GM18498 (cell line): ENCODE results near the gene DUSP16.
"Not testable (repeated sequence)": the region's sequence is repeated elsewhere in the genome, so short reads cannot be mapped to it uniquely, and the experiment has no call there.

ENCODE experiments used
- ATAC-seq: cut with Tn5 transposase; IDR thresholded peaks from one replicate; pipeline ENCODE4 v1.9.1; 2021; ENCODE audit warnings: mild to moderate bottlenecking, moderate library complexity; ENCODE audit not compliant: unreplicated experiment

The DUSP16 gene

GRCh38 chr12:12473223-12473622 is 89.4 kb downstream of the DUSP16 start:
- ATAC-seq: no peak

GRCh38 chr12:12471982-12472961 is 90.4 kb downstream of the DUSP16 start:
- ATAC-seq: not testable (repeated sequence)

- ATAC-seq: no peak
These were observed 91.8 kb downstream of the DUSP16 start for GRCh38 chr12:12470751-12471306.

GRCh38 chr12:12469386-12469785 is 93.3 kb downstream of the DUSP16 start:
- no peak for ATAC-seq

DNA sequence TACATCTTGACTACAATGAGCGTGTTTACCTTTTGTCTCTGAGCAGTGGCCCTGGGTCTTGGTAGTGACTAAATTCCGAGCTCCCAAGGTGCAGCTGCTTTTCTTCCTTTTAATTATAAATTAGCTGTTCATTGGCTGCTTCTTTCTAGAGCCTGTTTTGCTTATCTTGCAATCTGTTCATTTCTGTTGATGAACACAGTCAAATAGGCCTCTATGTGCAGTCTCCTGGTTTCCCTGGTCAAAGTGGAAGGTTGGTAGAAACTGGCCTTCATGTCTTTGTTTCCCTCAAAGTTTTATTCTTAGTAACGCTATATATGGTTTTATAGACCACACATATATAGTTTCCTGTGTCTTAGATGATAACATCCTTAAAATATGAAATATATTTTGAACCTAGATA is 94.1 kb downstream of the DUSP16 start:
- no peak for ATAC-seq

- ATAC-seq: no peak
These were observed 94.9 kb downstream of the DUSP16 start for GRCh38 chr12:12467688-12468261.

GRCh38 chr12:12467264-12467663 is 95.4 kb downstream of the DUSP16 start:
- no peak for ATAC-seq

- no peak for ATAC-seq
These were observed 96.5 kb downstream of the DUSP16 start for GRCh38 chr12:12466157-12466556.

DNA sequence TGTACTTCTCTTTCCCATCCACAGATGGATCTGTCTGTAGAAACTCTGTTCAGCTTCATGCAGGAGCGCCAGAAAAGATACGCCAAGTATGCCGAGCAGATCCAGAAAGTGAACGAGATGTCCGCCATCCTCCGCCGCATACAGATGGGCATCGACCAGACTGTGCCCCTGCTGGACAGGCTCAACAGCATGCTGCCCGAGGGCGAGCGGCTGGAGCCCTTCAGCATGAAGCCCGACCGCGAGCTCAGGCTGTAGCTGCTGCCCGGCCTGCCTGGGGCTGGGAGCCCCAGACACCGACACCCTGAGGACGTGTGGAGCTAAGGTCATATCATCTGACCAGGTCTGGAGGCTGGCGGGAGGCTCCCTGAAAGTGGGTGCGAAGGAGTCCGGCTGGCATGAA is 97.1 kb downstream of the DUSP16 start:
- ATAC-seq: no peak

GRCh38 chr12:12461923-12462315 is 100.7 kb downstream of the DUSP16 start:
- no peak for ATAC-seq

DNA sequence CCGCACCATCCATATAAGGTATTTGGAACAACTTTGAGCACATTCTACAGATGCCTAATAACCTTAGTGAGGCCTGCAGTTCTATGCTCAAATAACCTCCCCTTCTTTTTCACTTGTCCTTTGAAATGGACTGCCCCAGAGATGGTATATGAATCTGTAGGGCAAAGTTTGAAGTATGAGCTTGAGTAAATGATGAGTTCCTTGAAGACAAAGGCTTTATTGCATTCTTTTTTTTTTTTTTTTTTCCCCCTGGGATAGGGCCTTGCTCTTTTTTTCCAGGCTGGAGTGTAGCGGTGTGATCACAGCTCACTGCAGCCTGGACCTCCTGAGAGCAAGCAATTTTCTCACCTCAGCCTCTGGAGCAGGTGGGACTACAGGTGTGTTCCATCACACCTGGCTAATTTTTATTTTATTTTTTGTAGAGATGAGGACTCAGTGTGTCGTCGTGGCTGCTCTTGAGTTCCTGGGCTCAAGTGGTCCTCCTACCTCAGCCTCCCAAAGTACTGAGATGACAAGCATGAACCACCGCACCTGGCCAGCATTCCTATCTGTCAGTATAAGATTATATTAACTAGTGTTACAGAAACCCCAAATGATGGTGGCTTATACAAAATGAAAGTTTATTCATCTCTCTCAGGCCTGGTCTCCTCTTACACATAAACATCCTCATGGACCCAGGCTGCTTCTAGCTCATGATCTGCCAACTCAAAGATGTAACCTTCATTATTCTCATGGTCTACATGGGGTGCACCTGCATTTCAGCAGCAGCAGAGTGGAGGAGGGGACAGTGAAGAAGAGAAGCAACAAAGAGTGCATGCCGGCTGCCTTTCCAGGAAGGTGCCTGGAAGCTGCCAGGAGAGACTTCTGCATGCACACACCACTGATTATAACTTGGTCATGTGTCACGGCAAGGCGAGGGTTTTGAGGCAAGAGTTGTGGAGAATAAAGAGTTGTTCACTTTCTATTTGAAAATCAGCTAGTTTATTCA is 101.4 kb downstream of the DUSP16 start:
- no peak for ATAC-seq

DNA sequence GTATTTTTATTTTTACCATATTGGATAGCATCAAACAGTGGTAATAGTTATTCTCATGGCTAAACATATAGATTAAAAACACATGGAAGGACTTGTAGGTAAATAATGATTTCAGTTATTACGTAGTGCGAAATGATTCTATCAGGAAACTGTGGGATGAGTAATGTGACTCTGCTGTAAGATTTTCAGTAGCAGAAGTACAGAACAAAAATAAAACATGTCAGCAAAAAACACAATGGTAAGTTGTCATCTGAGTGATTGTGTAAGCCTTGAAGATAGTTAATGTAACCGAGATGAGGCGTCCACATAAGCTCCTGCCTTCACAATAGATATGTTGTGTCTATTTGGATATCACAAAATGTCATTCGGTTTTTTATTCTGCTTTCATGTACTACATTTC is 106.0 kb downstream of the DUSP16 start:
- ATAC-seq: no peak

- no peak for ATAC-seq
These were observed 108.3 kb downstream of the DUSP16 start for GRCh38 chr12:12454315-12454714.

- no peak for ATAC-seq
These were observed 109.0 kb downstream of the DUSP16 start for GRCh38 chr12:12453635-12454034.

DNA sequence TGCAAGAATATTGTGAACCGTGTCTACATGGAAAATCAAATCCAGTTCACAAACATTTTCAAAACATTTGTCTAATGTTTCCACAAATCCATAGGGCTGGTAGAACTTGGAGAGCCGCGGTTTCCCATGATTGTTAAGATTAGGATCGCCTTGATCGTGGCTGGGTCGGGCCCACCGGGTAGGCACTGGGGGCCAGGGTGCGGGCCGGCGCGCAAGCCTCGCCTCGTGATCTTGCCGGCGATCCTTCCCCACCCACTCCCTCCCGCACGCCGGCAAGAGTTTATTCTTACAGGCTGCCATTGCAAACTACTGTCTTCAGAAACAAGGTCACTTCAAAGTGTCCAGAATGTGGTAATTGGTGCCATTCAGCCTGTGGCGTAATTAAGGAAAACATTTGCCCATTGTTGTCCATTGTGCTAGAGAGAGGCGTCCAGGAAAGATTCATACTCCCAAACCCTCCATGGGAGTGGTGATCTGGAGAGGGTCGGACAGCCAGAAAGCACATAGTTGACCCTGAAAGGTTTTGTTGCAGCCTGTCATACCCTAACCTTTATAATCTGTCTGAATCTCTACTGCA is 110.2 kb downstream of the DUSP16 start:
- no peak for ATAC-seq

DNA sequence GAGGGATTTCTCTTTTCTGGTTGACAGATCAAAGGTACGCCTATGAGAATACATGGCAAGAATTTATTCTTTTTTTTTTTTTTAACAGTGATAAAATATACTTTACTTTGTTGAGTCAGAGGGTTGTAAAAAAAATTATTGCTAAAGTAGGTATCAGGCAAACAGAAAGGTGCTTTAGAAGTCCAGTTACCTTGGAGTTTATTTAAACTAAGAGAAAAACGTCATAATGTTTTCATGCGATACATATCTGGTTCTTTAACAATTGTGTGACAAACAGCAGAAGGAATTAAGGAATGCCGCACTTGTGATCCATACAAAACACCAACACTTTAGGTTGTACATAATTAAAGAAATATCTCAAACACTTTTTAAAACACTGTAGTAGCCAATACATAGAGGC is 111.6 kb downstream of the DUSP16 start:
- ATAC-seq: no peak

DNA sequence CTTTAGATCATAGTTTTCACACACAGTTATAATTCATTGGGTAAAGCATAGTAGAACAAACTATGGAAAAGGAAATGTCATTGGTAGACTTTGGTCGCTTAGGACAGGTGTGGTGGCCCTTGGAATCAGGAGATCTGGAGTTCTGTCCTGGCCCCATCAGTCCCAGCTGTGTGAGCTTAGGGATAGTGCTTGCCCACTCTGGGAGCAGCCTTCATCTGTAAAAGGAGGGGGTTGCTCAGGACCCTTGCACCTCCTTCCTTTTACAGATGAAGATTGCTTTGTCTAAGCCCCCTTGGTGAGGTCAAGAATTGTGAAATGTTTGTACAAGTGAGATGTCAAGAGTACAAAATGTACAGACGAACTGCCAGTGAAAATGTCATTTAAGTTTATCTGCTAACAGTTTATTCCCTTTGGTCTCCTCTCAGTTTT is 112.6 kb downstream of the DUSP16 start:
- ATAC-seq: no peak

DNA sequence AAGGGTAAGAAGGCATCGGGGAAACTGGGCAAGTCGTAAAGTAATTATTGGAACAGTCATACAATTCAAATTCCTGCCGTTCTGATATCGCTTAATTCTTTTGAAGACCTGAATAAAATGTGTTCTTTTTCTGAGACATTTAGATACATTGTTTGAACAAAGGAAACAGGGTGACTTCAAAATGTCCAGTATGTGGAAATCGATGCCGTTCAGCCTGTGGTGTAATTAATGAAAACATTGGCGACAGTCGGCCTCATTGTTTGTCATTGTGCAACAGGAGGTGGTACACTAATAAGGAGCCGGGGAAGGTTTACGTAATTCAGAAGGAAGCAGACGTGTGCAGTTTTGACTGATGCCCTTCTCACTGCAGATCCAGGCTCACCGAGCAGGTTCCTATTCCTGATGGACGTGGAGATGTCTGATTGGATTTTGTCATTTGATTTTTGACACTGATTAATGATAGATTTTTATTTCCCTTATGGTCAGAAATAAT is 113.1 kb downstream of the DUSP16 start:
- ATAC-seq: no peak

DNA sequence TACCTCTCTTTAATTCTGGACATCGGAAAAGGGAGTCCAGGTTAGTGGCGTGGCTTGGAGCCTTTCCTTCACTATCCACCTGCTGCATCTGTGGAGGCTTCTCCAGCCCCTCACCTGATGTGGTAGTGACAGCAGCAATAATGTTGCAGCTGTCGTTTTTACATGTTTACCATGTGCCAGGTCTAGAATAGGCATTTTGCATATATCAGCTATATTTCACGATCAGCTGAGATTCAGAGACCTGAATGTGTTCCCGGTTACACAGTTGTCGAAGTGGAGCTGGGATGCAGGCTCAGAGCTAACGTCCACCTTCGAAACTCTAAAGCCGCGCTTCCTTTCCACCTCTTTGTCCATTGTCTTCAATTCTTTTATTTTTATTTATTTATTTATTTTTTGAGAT is 114.8 kb downstream of the DUSP16 start:
- no peak for ATAC-seq

DNA sequence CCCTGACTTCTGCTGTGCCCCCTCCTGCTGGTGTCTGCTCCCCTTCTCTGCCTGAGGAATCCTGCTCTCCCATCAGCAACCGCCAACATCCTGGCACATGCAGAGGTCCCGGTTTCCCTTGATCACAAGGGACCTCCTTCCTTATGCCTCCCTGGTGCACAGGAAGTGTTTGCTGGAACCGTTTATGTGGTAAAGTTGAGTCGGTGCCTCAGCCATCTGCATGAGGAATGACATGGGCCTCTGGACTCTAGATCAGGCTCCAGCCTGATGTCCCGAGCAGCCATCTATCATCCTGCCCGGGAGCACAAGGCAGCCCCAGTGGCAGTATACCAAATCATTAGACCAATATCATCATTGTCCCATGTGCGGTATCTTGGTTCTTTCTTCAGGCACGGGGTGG is 115.4 kb downstream of the DUSP16 start:
- ATAC-seq: no peak
